IMR-90 (cell line): Measurements from ENCODE around the gene PIGN. TPM values are rescaled to one million over a fixed set of nuclear protein-coding genes. Genes with fewer than 3 reads are reported as not detected.

Source experiments
- ATAC-seq: fragments of 200-7000 bp; cut with Tn5 transposase; 2 replicates; pipeline ENCODE4 v1.9.1; 2020; ENCODE audit warnings: low read depth, mild to moderate bottlenecking, moderate library complexity
- BruUV-seq: library from RNA; stranded (reverse); fragments of 400-500 nt; replicated peaks from 2 replicates; lab custom pipeline; 2021; lab: Mats Ljungman, UMichigan
- CTCF ChIA-PET: fragments of 300-600 bp; formaldehyde crosslinking; extraction: SDS; loops from one replicate; lab custom pipeline; 2021; ENCODE audit warnings: antibody characterized with exemption; lab: Yijun Ruan, JAX
- POLR2A ChIA-PET: fragments of 300-600 bp; sonication (Branson Sonifier 250); formaldehyde crosslinking; loops from one replicate; lab custom pipeline; 2022; ENCODE audit warnings: antibody characterized with exemption; ENCODE audit not compliant: unreplicated experiment; lab: Charles Lee
- DNase-seq: peaks from one replicate; pipeline ENCODE4 v3.0.0; 2013
- H2AFZ ChIP-seq: replicated peaks from 2 replicates; pipeline ENCODE3; 2013; ENCODE audit warnings: low read length, mild to moderate bottlenecking; ENCODE audit not compliant: poor library complexity
- H2AK5ac ChIP-seq: 2 replicates; pipeline ENCODE4 v1.6.1; 2013; ENCODE audit warnings: low read depth, low read length, inconsistent platforms
- H2AK9ac ChIP-seq: replicated peaks from 2 replicates; pipeline ENCODE3; 2013; ENCODE audit warnings: mild to moderate bottlenecking, low read depth, low read length, moderate library complexity; ENCODE audit not compliant: poor library complexity
- H2BK120ac ChIP-seq: 2 replicates; pipeline ENCODE4 v1.6.1; 2013; ENCODE audit warnings: low read depth, low read length, inconsistent platforms
- H2BK15ac ChIP-seq: 3 replicates; pipeline ENCODE4 v1.6.1; 2013; ENCODE audit warnings: low read depth, low read length, inconsistent platforms
- H2BK20ac ChIP-seq: 2 replicates; pipeline ENCODE4 v1.6.1; 2013; ENCODE audit warnings: low read depth, mild to moderate bottlenecking, inconsistent platforms, low read length, moderate library complexity
- H2BK5ac ChIP-seq: 2 replicates; pipeline ENCODE4 v1.6.1; 2013; ENCODE audit warnings: mild to moderate bottlenecking, low read depth, low read length, inconsistent platforms; ENCODE audit not compliant: poor library complexity, severe bottlenecking
- H3K14ac ChIP-seq: replicated peaks from 2 replicates; pipeline ENCODE4 v1.6.1; 2013; ENCODE audit warnings: low read depth, low read length, inconsistent platforms
- H3K18ac ChIP-seq: 2 replicates; pipeline ENCODE4 v1.6.1; 2013; ENCODE audit warnings: low read depth, low read length, control low read depth
- H3K23ac ChIP-seq: 2 replicates; pipeline ENCODE4 v1.6.1; 2013; ENCODE audit warnings: low read depth, low read length, inconsistent platforms
- H3K27ac ChIP-seq: 2 replicates; pipeline ENCODE4 v1.5.1; 2013; ENCODE audit warnings: mild to moderate bottlenecking, control low read depth, low read length; ENCODE audit not compliant: insufficient read depth
- H3K27me3 ChIP-seq: 2 replicates; pipeline ENCODE4 v1.6.1; 2013; ENCODE audit warnings: low read length; ENCODE audit not compliant: control insufficient read depth, insufficient read depth
- H3K36me3 ChIP-seq: 2 replicates; pipeline ENCODE4 v1.6.1; 2013; ENCODE audit warnings: low read length, mixed read lengths; ENCODE audit not compliant: control insufficient read depth, insufficient read depth
- H3K4ac ChIP-seq: 2 replicates; pipeline ENCODE4 v1.6.1; 2013; ENCODE audit warnings: low read depth, low read length, inconsistent platforms
- H3K4me1 ChIP-seq: 2 replicates; pipeline ENCODE4 v1.6.1; 2013; ENCODE audit warnings: low read length, mixed read lengths; ENCODE audit not compliant: control insufficient read depth, insufficient read depth
- H3K4me2 ChIP-seq: 2 replicates; pipeline ENCODE4 v1.6.1; 2013; ENCODE audit warnings: low read depth, mild to moderate bottlenecking, control low read depth, low read length, moderate library complexity
- H3K4me3 ChIP-seq: 2 replicates; pipeline ENCODE4 v1.5.1; 2013; ENCODE audit warnings: low read depth, mild to moderate bottlenecking, control low read depth, low read length, moderate library complexity; ENCODE audit not compliant: insufficient read depth
- H3K56ac ChIP-seq: 2 replicates; pipeline ENCODE4 v1.6.1; 2013; ENCODE audit warnings: low read length, inconsistent platforms; ENCODE audit not compliant: insufficient read depth; ENCODE audit errors: extremely low read depth
- H3K79me1 ChIP-seq, 2 experiments: 2 replicates each; pipeline ENCODE4 v1.6.1; 2013; ENCODE audit warnings: low read length in 2 of 2, inconsistent platforms in 1 of 2, low read depth in 1 of 2
- H3K9ac ChIP-seq: 2 replicates; pipeline ENCODE4 v1.6.1; 2013; ENCODE audit warnings: low read depth, low read length, control low read depth
- H3K9me1 ChIP-seq: 2 replicates; pipeline ENCODE4 v1.6.1; 2013; ENCODE audit warnings: low read length, inconsistent platforms; ENCODE audit not compliant: insufficient read depth
- H3K9me3 ChIP-seq: 2 replicates; pipeline ENCODE4 v1.6.1; 2013; ENCODE audit warnings: low read length; ENCODE audit not compliant: control insufficient read depth, insufficient read depth
- H4K20me1 ChIP-seq: 2 replicates; pipeline ENCODE4 v1.6.1; 2013; ENCODE audit warnings: low read length, inconsistent platforms; ENCODE audit not compliant: insufficient read depth
- H4K5ac ChIP-seq: 2 replicates; pipeline ENCODE4 v1.6.1; 2013; ENCODE audit warnings: mild to moderate bottlenecking, low read depth, low read length, control low read depth
- H4K8ac ChIP-seq, 2 experiments: 2 replicates each; pipeline ENCODE4 v1.6.1; 2013; ENCODE audit warnings: low read depth in 2 of 2, low read length in 2 of 2, control low read depth in 1 of 2, inconsistent platforms in 1 of 2
- H4K91ac ChIP-seq: 2 replicates; pipeline ENCODE4 v1.6.1; 2013; ENCODE audit warnings: low read depth, low read length, inconsistent platforms; ENCODE audit not compliant: insufficient read depth
- BHLHE40 ChIP-seq: fragments of 150-350 bp; IDR thresholded peaks from 2 replicates; pipeline ENCODE4 v1.6.1; 2016; ENCODE audit warnings: mild to moderate bottlenecking, low read depth, low read length
- CEBPB ChIP-seq: IDR thresholded peaks from 2 replicates; pipeline ENCODE4 v1.6.1; 2012; ENCODE audit warnings: low read depth, low read length, improper control_type of control experiment
- CHD1 ChIP-seq: IDR thresholded peaks from 2 replicates; pipeline ENCODE4 v1.6.1; 2012; ENCODE audit warnings: low read depth, low read length, improper control_type of control experiment
- CTCF ChIP-seq: conservative IDR thresholded peaks from 2 replicates; pipeline ENCODE4 v1.5.1; 2012; ENCODE audit warnings: mild to moderate bottlenecking, low read depth, low read length, improper control_type of control experiment
- FOS ChIP-seq: fragments of 150-350 bp; IDR thresholded peaks from 2 replicates; pipeline ENCODE4 v1.6.1; 2016; ENCODE audit warnings: low read depth, low read length
- MAZ ChIP-seq: IDR thresholded peaks from 2 replicates; pipeline ENCODE4 v1.6.1; 2012; ENCODE audit warnings: low read depth, mild to moderate bottlenecking, low read length, improper control_type of control experiment, moderate library complexity, borderline replicate concordance
- MXI1 ChIP-seq: IDR thresholded peaks from 2 replicates; pipeline ENCODE4 v1.6.1; 2012; ENCODE audit warnings: low read depth, mild to moderate bottlenecking, low read length, moderate library complexity, borderline replicate concordance
- POLR2A ChIP-seq: IDR thresholded peaks from 2 replicates; pipeline ENCODE4 v1.6.1; 2012; ENCODE audit warnings: mild to moderate bottlenecking, low read depth, low read length
- RCOR1 ChIP-seq: IDR thresholded peaks from 2 replicates; pipeline ENCODE4 v1.6.1; 2012; ENCODE audit warnings: mild to moderate bottlenecking, low read length, improper control_type of control experiment; ENCODE audit not compliant: insufficient replicate concordance
- RFX5 ChIP-seq: IDR thresholded peaks from 2 replicates; pipeline ENCODE4 v1.8.0; 2012; ENCODE audit warnings: low read depth, mild to moderate bottlenecking, low read length, moderate library complexity
- SMC3 ChIP-seq: fragments of 150-350 bp; IDR thresholded peaks from 2 replicates; pipeline ENCODE4 v1.6.1; 2016; ENCODE audit warnings: low read depth, mild to moderate bottlenecking, antibody characterized with exemption, low read length, moderate library complexity
- WGBS, 2 experiments: methylation state at CpG; one replicate each; pipeline versions ENCODE4 v1.1.5 to v1.1.7; 2013; ENCODE audit warnings: missing lambda C conversion rate in 2 of 2; ENCODE audit not compliant: insufficient read length in 1 of 2; ENCODE audit errors: extremely low coverage in 2 of 2; 5-methylcytosine and 5-hydroxymethylcytosine counted together
- dilution Hi-C: fragments of 300-500 bp; cut with HindIII; formaldehyde crosslinking; loops from one replicate; pipeline ENCODE4 v1.14.3; 2018; ENCODE audit warnings: low sequenced_read_pairs; ENCODE audit not compliant: unreplicated experiment
- in situ Hi-C: fragments of 300-500 bp; cut with MboI; formaldehyde crosslinking; loops from 3 replicates; pipeline ENCODE4 v1.14.3; 2019; ENCODE audit warnings: low sequenced_read_pairs, inconsistent platforms, mixed read lengths
- intact Hi-C: fragments of 100-400 bp; cut with micrococcal nuclease; formaldehyde crosslinking; loops from 2 replicates; pipeline ENCODE4 v1.10.0; 2022
- polyA plus RNA-seq, 3 experiments: library from polyadenylated mRNA; depleted of rRNA; stranded (reverse); fragments of >200 nt; gene quantifications; 2 replicates each; pipeline ENCODE4 v1.2.3, GENCODE V29; 2012; ENCODE audit warnings: low replicate concordance in 1 of 3
- total RNA-seq: library from RNA; depleted of rRNA; stranded (reverse); fragments of >200 nt; gene quantifications from 2 replicates; pipeline ENCODE4 v1.2.3, GENCODE V29; 2012

Gene PIGN
- total and polyA plus RNA-seq, 2 of the 4 experiments (the other 2 are of a cell fraction), result 9.0 to 17.9 TPM

- dilution Hi-C loops (no loop called here), intact Hi-C loops (no loop called here)
Observed at GRCh38 chr18:62165583-62165982, 21.3 kb downstream of the PIGN start.

More at GRCh38 chr18:62165583-62165982, 21.3 kb downstream of the PIGN start:
- Histone ChIP-seq H2AK9ac (no peak overlapping the region), H3K27ac (no peak overlapping the region), H3K27me3 (no peaks in the 10 kb centered on the region), H3K9me1 (no peaks in the 10 kb centered on the region), H4K5ac (no peak overlapping the region), H3K9me3 (no peaks in the 10 kb centered on the region), H2BK120ac (no peak overlapping the region), H4K20me1 (no peaks in the 10 kb centered on the region), H2BK5ac (no peak overlapping the region), H3K79me1 (peaks cover 0 to 3% of the 10 kb centered on the region in 2 experiments; a peak in 1 of 4 replicates), H3K9ac (no peak overlapping the region), H3K56ac (no peak overlapping the region), H4K91ac (no peak overlapping the region), H3K23ac (no peak overlapping the region), H2AFZ (no peak overlapping the region), H3K4me1 (no peaks in the 10 kb centered on the region), H3K4me2 (no peak overlapping the region), H3K36me3 (no peaks in the 10 kb centered on the region; the same call in 1 of the 2 replicates), H3K18ac (no peak overlapping the region), H2BK15ac (no peak overlapping the region), H3K14ac (no peak overlapping the region), H2BK20ac (no peak overlapping the region), H2AK5ac (no peak overlapping the region), H4K8ac (no peak overlapping the region), H3K4me3 (no peak overlapping the region), H3K4ac (no peak overlapping the region)
- TF ChIP-seq RCOR1 (no peak), MAZ (no peak), CHD1 (no peak), SMC3 (no peak), RFX5 (no peak), FOS (no peak), CEBPB (no peak), MXI1 (no peak), CTCF (no peak), BHLHE40 (no peak), POLR2A (no peak)
- BruUV-seq, result no TSS peak
- ChIA-PET CTCF (interaction anchor here (1.0 kb wide), 1 partner anchor 35 kb away, joined by 5 read pairs; no protein-coding TSS in a partner anchor), POLR2A (no interaction called here)
- WGBS, 2 experiments, result 80% methylated on average over 1 of the region's 3 CpGs; no CpG with 5 or more reads in 1 of the 2 experiments
- DNase-seq (no peak), ATAC-seq (no peak)
- in situ Hi-C loops, result no loop called here
